ENCODE measurements around the gene GRAMD1B.

The GRAMD1B gene

GRCh38 chr11:123483466-123483865 lies 53.4 kb downstream of the GRAMD1B start:
- H3K36me3 ChIP-seq (ENCODE audit: control insufficient read depth in 1 of 2, insufficient read depth in 2 of 2, low read length in 2 of 2), result no peaks in the 10 kb centered on the region
- H2BK5ac ChIP-seq (ENCODE audit: low read depth, low read length, poor library complexity), result no peak overlapping the region
- no peak overlapping the region for H2AFZ ChIP-seq (ENCODE audit: insufficient read depth, low read length, poor library complexity)
- no peak overlapping the region for H4K12ac ChIP-seq (ENCODE audit: low read depth, low read length)
- no peak for DNase-seq
- H2AK5ac ChIP-seq (ENCODE audit: low read length), result no peak overlapping the region
- H2BK120ac ChIP-seq (ENCODE audit: insufficient read depth, low read length, poor library complexity), result no peak overlapping the region
- H3K4me2 ChIP-seq (ENCODE audit: low read length), result no peak overlapping the region
- H3K9me3 ChIP-seq (ENCODE audit: insufficient read depth, low read depth, low read length), result peaks cover 2% of the 10 kb centered on the region
- no peaks in the 10 kb centered on the region for H3K79me1 ChIP-seq (ENCODE audit: low read length)
- no peak overlapping the region for H3K23ac ChIP-seq (ENCODE audit: low read length)
- no peak overlapping the region for H3K27ac ChIP-seq (ENCODE audit: low read depth, low read length)
- no CpG with 5 or more reads among the region's 4 CpGs for WGBS (ENCODE audit: extremely low coverage, insufficient coverage, insufficient read length)
- H3K27me3 ChIP-seq (ENCODE audit: insufficient read depth, low read length), result no peaks in the 10 kb centered on the region
- H3K9ac ChIP-seq (ENCODE audit: low read length), result no peak overlapping the region
- H3K4me3 ChIP-seq (ENCODE audit: low read depth, low read length), result no peak overlapping the region
- no peak overlapping the region for H3K14ac ChIP-seq (ENCODE audit: low read length)
- no peak overlapping the region for H4K8ac ChIP-seq (ENCODE audit: low read depth, low read length)
- no peaks in the 10 kb centered on the region for H3K79me2 ChIP-seq (ENCODE audit: control insufficient read depth, insufficient read depth, low read length, poor library complexity)
- no peak overlapping the region for H3K4ac ChIP-seq (ENCODE audit: low read depth, low read length)
- H3K18ac ChIP-seq (ENCODE audit: low read length), result no peak overlapping the region
- H3K4me1 ChIP-seq (ENCODE audit: control insufficient read depth in 1 of 2, insufficient read depth in 2 of 2, low read length in 2 of 2), result no peaks in the 10 kb centered on the region
- H2BK12ac ChIP-seq (ENCODE audit: low read length), result no peak overlapping the region
- H4K91ac ChIP-seq (ENCODE audit: low read depth, low read length), result no peak overlapping the region

GRCh38 chr11:123484448-123484847 lies 54.4 kb downstream of the GRAMD1B start:
- Histone ChIP-seq H4K8ac (ENCODE audit: low read depth, low read length) (no peak overlapping the region), H3K4me2 (ENCODE audit: low read length) (no peak overlapping the region), H3K23ac (ENCODE audit: low read length) (no peak overlapping the region), H3K27ac (ENCODE audit: low read depth, low read length) (no peak overlapping the region), H3K36me3 (ENCODE audit: control insufficient read depth in 1 of 2, insufficient read depth in 2 of 2, low read length in 2 of 2) (no peaks in the 10 kb centered on the region), H3K9ac (ENCODE audit: low read length) (no peak overlapping the region), H2AFZ (ENCODE audit: insufficient read depth, low read length, poor library complexity) (no peak overlapping the region), H3K18ac (ENCODE audit: low read length) (no peak overlapping the region), H3K9me3 (ENCODE audit: insufficient read depth, low read depth, low read length) (peaks cover 2% of the 10 kb centered on the region), H2BK120ac (ENCODE audit: insufficient read depth, low read length, poor library complexity) (no peak overlapping the region), H4K12ac (ENCODE audit: low read depth, low read length) (no peak overlapping the region), H3K4me3 (ENCODE audit: low read depth, low read length) (no peak overlapping the region), H2BK12ac (ENCODE audit: low read length) (no peak overlapping the region), H2AK5ac (ENCODE audit: low read length) (no peak overlapping the region), H4K91ac (ENCODE audit: low read depth, low read length) (no peak overlapping the region), H3K27me3 (ENCODE audit: insufficient read depth, low read length) (no peaks in the 10 kb centered on the region), H3K4me1 (ENCODE audit: control insufficient read depth in 1 of 2, insufficient read depth in 2 of 2, low read length in 2 of 2) (no peaks in the 10 kb centered on the region), H3K4ac (ENCODE audit: low read depth, low read length) (no peak overlapping the region), H3K79me1 (ENCODE audit: low read length) (no peaks in the 10 kb centered on the region), H3K79me2 (ENCODE audit: control insufficient read depth, insufficient read depth, low read length, poor library complexity) (no peaks in the 10 kb centered on the region), H3K14ac (ENCODE audit: low read length) (no peak overlapping the region), H2BK5ac (ENCODE audit: low read depth, low read length, poor library complexity) (no peak overlapping the region)
- WGBS (ENCODE audit: extremely low coverage, insufficient coverage, insufficient read length), result no CpG with 5 or more reads among the region's 8 CpGs
- DNase-seq, result no peak

GRCh38 chr11:123487157-123487744 lies 57.2 kb downstream of the GRAMD1B start:
- Histone ChIP-seq H3K18ac (ENCODE audit: low read length) (no peak overlapping the region), H2BK12ac (ENCODE audit: low read length) (no peak overlapping the region), H3K36me3 (ENCODE audit: control insufficient read depth in 1 of 2, insufficient read depth in 2 of 2, low read length in 2 of 2) (no peaks in the 10 kb centered on the region), H2BK120ac (ENCODE audit: insufficient read depth, low read length, poor library complexity) (no peak overlapping the region), H3K4ac (ENCODE audit: low read depth, low read length) (no peak overlapping the region), H4K12ac (ENCODE audit: low read depth, low read length) (no peak overlapping the region), H3K27me3 (ENCODE audit: insufficient read depth, low read length) (no peaks in the 10 kb centered on the region), H2BK5ac (ENCODE audit: low read depth, low read length, poor library complexity) (no peak overlapping the region), H3K4me2 (ENCODE audit: low read length) (no peak overlapping the region), H3K4me1 (ENCODE audit: control insufficient read depth in 1 of 2, insufficient read depth in 2 of 2, low read length in 2 of 2) (no peaks in the 10 kb centered on the region), H4K8ac (ENCODE audit: low read depth, low read length) (no peak overlapping the region), H3K9me3 (ENCODE audit: insufficient read depth, low read depth, low read length) (peaks cover 2% of the 10 kb centered on the region), H3K79me2 (ENCODE audit: control insufficient read depth, insufficient read depth, low read length, poor library complexity) (no peaks in the 10 kb centered on the region), H4K91ac (ENCODE audit: low read depth, low read length) (no peak overlapping the region), H3K4me3 (ENCODE audit: low read depth, low read length) (no peak overlapping the region), H3K23ac (ENCODE audit: low read length) (no peak overlapping the region), H3K14ac (ENCODE audit: low read length) (no peak overlapping the region), H3K27ac (ENCODE audit: low read depth, low read length) (no peak overlapping the region), H2AK5ac (ENCODE audit: low read length) (no peak overlapping the region), H2AFZ (ENCODE audit: insufficient read depth, low read length, poor library complexity) (no peak overlapping the region), H3K9ac (ENCODE audit: low read length) (no peak overlapping the region), H3K79me1 (ENCODE audit: low read length) (no peaks in the 10 kb centered on the region)
- WGBS (ENCODE audit: extremely low coverage, insufficient coverage, insufficient read length), result no CpG with 5 or more reads among the region's 8 CpGs
- DNase-seq, result peak in 1 of 2 donors; percentile 14

GRCh38 chr11:123490527-123490926 lies 60.5 kb downstream of the GRAMD1B start:
- no peak overlapping the region for H3K18ac ChIP-seq (ENCODE audit: low read length)
- no peak overlapping the region for H3K9ac ChIP-seq (ENCODE audit: low read length)

More at GRCh38 chr11:123490527-123490926, 60.5 kb downstream of the GRAMD1B start:
- Histone ChIP-seq H3K9me3 (ENCODE audit: insufficient read depth, low read depth, low read length) (peaks cover 2% of the 10 kb centered on the region), H4K12ac (ENCODE audit: low read depth, low read length) (no peak overlapping the region), H3K27ac (ENCODE audit: low read depth, low read length) (no peak overlapping the region), H2BK5ac (ENCODE audit: low read depth, low read length, poor library complexity) (no peak overlapping the region), H4K91ac (ENCODE audit: low read depth, low read length) (no peak overlapping the region), H2AFZ (ENCODE audit: insufficient read depth, low read length, poor library complexity) (no peak overlapping the region), H3K4me2 (ENCODE audit: low read length) (no peak overlapping the region), H3K4me1 (ENCODE audit: control insufficient read depth in 1 of 2, insufficient read depth in 2 of 2, low read length in 2 of 2) (peaks cover 4 to 5% of the 10 kb centered on the region in 2 experiments), H3K79me2 (ENCODE audit: control insufficient read depth, insufficient read depth, low read length, poor library complexity) (no peaks in the 10 kb centered on the region), H3K36me3 (ENCODE audit: control insufficient read depth in 1 of 2, insufficient read depth in 2 of 2, low read length in 2 of 2) (no peaks in the 10 kb centered on the region), H2BK12ac (ENCODE audit: low read length) (no peak overlapping the region), H2BK120ac (ENCODE audit: insufficient read depth, low read length, poor library complexity) (no peak overlapping the region), H3K27me3 (ENCODE audit: insufficient read depth, low read length) (no peaks in the 10 kb centered on the region), H2AK5ac (ENCODE audit: low read length) (no peak overlapping the region), H3K79me1 (ENCODE audit: low read length) (no peaks in the 10 kb centered on the region), H3K4ac (ENCODE audit: low read depth, low read length) (no peak overlapping the region), H4K8ac (ENCODE audit: low read depth, low read length) (no peak overlapping the region), H3K4me3 (ENCODE audit: low read depth, low read length) (no peak overlapping the region), H3K14ac (ENCODE audit: low read length) (no peak overlapping the region), H3K23ac (ENCODE audit: low read length) (no peak overlapping the region)
- no peak for DNase-seq
- WGBS (ENCODE audit: extremely low coverage, insufficient coverage, insufficient read length), result no CpG with 5 or more reads among the region's 2 CpGs
